Activated T-helper 1 cell treated with anti-CD3 and anti-CD28 coated beads, Interleukin-12 subunit alpha, Interleukin-12 subunit beta, Interleukin-2, Interleukin-4 antibody, amounts not matched to agents 30 ng/mL and 10 ng/mL and 1 ng/mL, durations not matched to agents 14 hours and 24 hours and 36 hours (primary cell): ENCODE measurements around the gene DUS2. TPM values are rescaled to one million over a fixed set of nuclear protein-coding genes. Genes with fewer than 3 reads are reported as not detected.

Experiments
- DNase-seq: peaks from one replicate; pipeline ENCODE4 v3.0.0; 2021; ENCODE audit warnings: low spot score
- H3K27ac Mint-ChIP-seq: one replicate; pipeline ENCODE4 v1.8.0; 2021; ENCODE audit warnings: mild to moderate bottlenecking, mixed read lengths
- H3K27me3 Mint-ChIP-seq: one replicate; pipeline ENCODE4 v1.8.0; 2022; ENCODE audit warnings: mild to moderate bottlenecking, moderate library complexity, mixed read lengths; ENCODE audit not compliant: insufficient read depth
- H3K36me3 Mint-ChIP-seq: one replicate; pipeline ENCODE4 v1.8.0; 2021; ENCODE audit warnings: low read depth, mixed read lengths
- H3K4me1 Mint-ChIP-seq: one replicate; pipeline ENCODE4 v1.8.0; 2021; ENCODE audit warnings: low read depth, mixed read lengths
- H3K4me3 Mint-ChIP-seq: one replicate; pipeline ENCODE4 v1.8.0; 2021; ENCODE audit warnings: mild to moderate bottlenecking, moderate library complexity, mixed read lengths
- H3K9me3 Mint-ChIP-seq: one replicate; pipeline ENCODE4 v1.8.0; 2021; ENCODE audit warnings: mixed read lengths
- intact Hi-C: fragments of 100-400 bp; cut with micrococcal nuclease; formaldehyde crosslinking; loops from one replicate; pipeline ENCODE4 v1.15.1; 2024
- total RNA-seq: library from RNA; stranded (reverse); gene quantifications from 2 replicates; pipeline ENCODE4 v1.2.3, GENCODE V29; 2022

Gene DUS2
- total RNA-seq, 1 donor from 2014 or later: 34.7 TPM

- H3K36me3 Mint-ChIP-seq: peaks cover 42% of the 10 kb centered on the region
- intact Hi-C loops: no loop called here
- no peaks in the 10 kb centered on the region for H3K27me3 Mint-ChIP-seq
- H3K9me3 Mint-ChIP-seq: no peaks in the 10 kb centered on the region
- no peak overlapping the region for H3K4me3 Mint-ChIP-seq
- DNase-seq: no peak
- H3K4me1 Mint-ChIP-seq: peaks cover 86% of the 10 kb centered on the region
- peak overlapping the region; percentile 40 for H3K27ac Mint-ChIP-seq
Measured at GRCh38 chr16:68066763-68067162, 43.7 kb downstream of the DUS2 start.

GRCh38 chr16:68068926-68069325 is 45.8 kb downstream of the DUS2 start:
- intact Hi-C loops: no loop called here
- H3K4me3 Mint-ChIP-seq: no peak overlapping the region
- H3K4me1 Mint-ChIP-seq: peaks cover 85% of the 10 kb centered on the region
- peaks cover 43% of the 10 kb centered on the region for H3K36me3 Mint-ChIP-seq
- H3K27ac Mint-ChIP-seq: peak overlapping the region; percentile 18
- H3K27me3 Mint-ChIP-seq: no peaks in the 10 kb centered on the region
- no peaks in the 10 kb centered on the region for H3K9me3 Mint-ChIP-seq
- no peak for DNase-seq

- DNase-seq: peak; percentile 56
- no peaks in the 10 kb centered on the region for H3K27me3 Mint-ChIP-seq
- H3K27ac Mint-ChIP-seq: peak overlapping the region; percentile 97
- no peaks in the 10 kb centered on the region for H3K9me3 Mint-ChIP-seq
- peaks cover 45% of the 10 kb centered on the region for H3K36me3 Mint-ChIP-seq
- peak overlapping the region; percentile 71 for H3K4me3 Mint-ChIP-seq
- peaks cover 85% of the 10 kb centered on the region for H3K4me1 Mint-ChIP-seq
- intact Hi-C loops: loop anchor here (2.0 kb wide), 1 partner anchor 15 kb away; the partner anchor contains the start of gene NFATC3
Measured at GRCh38 chr16:68069511-68070248, 46.6 kb downstream of the DUS2 start.

GRCh38 chr16:68070249-68070730 is 47.2 kb downstream of the DUS2 start:
- Mint-ChIP-seq H3K36me3 (peaks cover 49% of the 10 kb centered on the region), H3K27ac (peak overlapping the region; percentile 97), H3K4me3 (peak overlapping the region; percentile 71), H3K9me3 (no peaks in the 10 kb centered on the region), H3K27me3 (no peaks in the 10 kb centered on the region), H3K4me1 (peaks cover 85% of the 10 kb centered on the region)
- DNase-seq: no peak
- intact Hi-C loops: loop anchor here (2.0 kb wide), 1 partner anchor 15 kb away; the partner anchor contains the start of gene NFATC3

GRCh38 chr16:68070806-68071517 is 47.9 kb downstream of the DUS2 start:
- H3K9me3 Mint-ChIP-seq: no peaks in the 10 kb centered on the region
- H3K27ac Mint-ChIP-seq: peak overlapping the region; percentile 97
- intact Hi-C loops: loop anchor here (2.0 kb wide), 1 partner anchor 14 kb away; the partner anchor contains the start of gene NFATC3
- no peaks in the 10 kb centered on the region for H3K27me3 Mint-ChIP-seq
- peak overlapping the region; percentile 71 for H3K4me3 Mint-ChIP-seq
- peaks cover 86% of the 10 kb centered on the region for H3K4me1 Mint-ChIP-seq
- no peak for DNase-seq
- peaks cover 53% of the 10 kb centered on the region for H3K36me3 Mint-ChIP-seq

- intact Hi-C loops: loop anchor here (2.0 kb wide), 1 partner anchor 13 kb away; the partner anchor contains the start of gene NFATC3
- no peak for DNase-seq
- Mint-ChIP-seq H3K27me3 (no peaks in the 10 kb centered on the region), H3K36me3 (peaks cover 58% of the 10 kb centered on the region), H3K4me3 (peak overlapping the region; percentile 71), H3K4me1 (peaks cover 86% of the 10 kb centered on the region), H3K9me3 (no peaks in the 10 kb centered on the region), H3K27ac (peak overlapping the region; percentile 97)
Measured at GRCh38 chr16:68071518-68071901, 48.4 kb downstream of the DUS2 start.

GRCh38 chr16:68072038-68072695 is 49.1 kb downstream of the DUS2 start:
- intact Hi-C loops: no loop called here
- Mint-ChIP-seq H3K4me3 (no peak overlapping the region), H3K27me3 (no peaks in the 10 kb centered on the region), H3K27ac (peak overlapping the region; percentile 58), H3K36me3 (peaks cover 60% of the 10 kb centered on the region), H3K4me1 (peaks cover 86% of the 10 kb centered on the region), H3K9me3 (no peaks in the 10 kb centered on the region)
- DNase-seq: no peak

GRCh38 chr16:68073902-68074760 is 51.0 kb downstream of the DUS2 start:
- Mint-ChIP-seq H3K4me3 (peak overlapping the region; percentile 71), H3K9me3 (no peaks in the 10 kb centered on the region), H3K4me1 (peaks cover 86% of the 10 kb centered on the region), H3K27ac (peak overlapping the region; percentile 88), H3K36me3 (peaks cover 68% of the 10 kb centered on the region), H3K27me3 (no peaks in the 10 kb centered on the region)
- intact Hi-C loops: no loop called here
- DNase-seq: no peak

GRCh38 chr16:68074850-68075555 is 51.9 kb downstream of the DUS2 start:
- DNase-seq: peak; percentile 80
- H3K27ac Mint-ChIP-seq: peak overlapping the region; percentile 88
- no peaks in the 10 kb centered on the region for H3K9me3 Mint-ChIP-seq
- peaks cover 65% of the 10 kb centered on the region for H3K36me3 Mint-ChIP-seq
- peaks cover 2% of the 10 kb centered on the region for H3K27me3 Mint-ChIP-seq
- H3K4me3 Mint-ChIP-seq: peak overlapping the region; percentile 71
- intact Hi-C loops: no loop called here
- peaks cover 86% of the 10 kb centered on the region for H3K4me1 Mint-ChIP-seq

- peaks cover 2% of the 10 kb centered on the region for H3K27me3 Mint-ChIP-seq
- H3K27ac Mint-ChIP-seq: peak overlapping the region; percentile 88
- no peak for DNase-seq
- no peak overlapping the region for H3K4me3 Mint-ChIP-seq
- peaks cover 85% of the 10 kb centered on the region for H3K4me1 Mint-ChIP-seq
- no peaks in the 10 kb centered on the region for H3K9me3 Mint-ChIP-seq
- H3K36me3 Mint-ChIP-seq: peaks cover 57% of the 10 kb centered on the region
- intact Hi-C loops: no loop called here
Measured at GRCh38 chr16:68075980-68076379, 52.9 kb downstream of the DUS2 start.

- Mint-ChIP-seq H3K9me3 (no peaks in the 10 kb centered on the region), H3K4me3 (no peak overlapping the region), H3K36me3 (peaks cover 51% of the 10 kb centered on the region), H3K4me1 (peaks cover 85% of the 10 kb centered on the region), H3K27me3 (peaks cover 2% of the 10 kb centered on the region), H3K27ac (peak overlapping the region; percentile 88)
- intact Hi-C loops: no loop called here
- DNase-seq: no peak
Measured at GRCh38 chr16:68076560-68076959, 53.5 kb downstream of the DUS2 start.
